HG02588 (cell line): Measurements from ENCODE around the gene RSPO4.
"Not testable (repeated sequence)": the region's sequence is repeated elsewhere in the genome, so short reads cannot be mapped to it uniquely, and the experiment has no call there.

Experiments
- ATAC-seq: cut with Tn5 transposase; IDR thresholded peaks from one replicate; pipeline ENCODE4 v1.9.1; 2021; ENCODE audit warnings: mild to moderate bottlenecking, moderate library complexity; ENCODE audit not compliant: unreplicated experiment

The RSPO4 gene

DNA sequence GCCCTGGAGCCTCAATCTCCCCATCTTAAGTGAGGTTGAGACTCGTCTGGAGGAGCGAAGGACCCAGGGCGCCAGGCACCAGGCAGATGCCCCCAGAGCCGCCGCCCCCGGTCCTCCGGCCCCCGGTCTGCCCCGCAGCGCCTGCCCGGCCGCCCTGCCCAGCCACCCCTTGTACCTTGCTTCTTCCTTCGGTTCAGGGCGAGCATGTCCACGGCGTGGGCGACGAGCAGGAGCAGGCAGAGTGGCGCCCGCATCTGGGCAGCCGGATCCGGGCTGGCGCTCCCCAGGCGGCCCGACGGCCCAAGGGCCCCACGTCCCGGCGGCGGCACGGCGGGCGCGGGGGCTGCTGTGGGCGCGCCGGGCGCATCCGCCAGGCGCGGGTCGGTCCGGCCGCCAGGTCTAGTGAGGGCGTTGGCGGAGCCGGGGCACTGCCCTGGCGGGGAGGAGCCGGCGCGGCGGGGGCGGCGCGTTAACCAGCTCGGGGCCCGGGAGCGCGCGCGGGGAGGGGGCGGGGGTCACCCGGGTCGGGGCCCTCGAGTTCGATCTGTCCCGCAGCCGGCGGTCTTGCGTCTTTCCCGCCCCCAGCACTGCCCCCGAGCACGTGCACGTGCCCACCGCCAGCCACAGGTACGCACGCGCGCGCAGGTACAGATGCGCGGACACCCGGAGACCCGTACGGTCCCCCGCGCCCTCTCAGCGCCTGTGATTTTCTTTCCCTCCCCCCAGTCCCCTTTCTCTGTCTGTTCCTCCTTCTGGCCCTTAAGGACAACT, at the start of gene RSPO4:
TSS of gene RSPO4 (minus strand) at position 401 of the 771 bp plus-strand sequence. CDS start at position 254, 147 bp downstream.
- no peak for ATAC-seq

DNA sequence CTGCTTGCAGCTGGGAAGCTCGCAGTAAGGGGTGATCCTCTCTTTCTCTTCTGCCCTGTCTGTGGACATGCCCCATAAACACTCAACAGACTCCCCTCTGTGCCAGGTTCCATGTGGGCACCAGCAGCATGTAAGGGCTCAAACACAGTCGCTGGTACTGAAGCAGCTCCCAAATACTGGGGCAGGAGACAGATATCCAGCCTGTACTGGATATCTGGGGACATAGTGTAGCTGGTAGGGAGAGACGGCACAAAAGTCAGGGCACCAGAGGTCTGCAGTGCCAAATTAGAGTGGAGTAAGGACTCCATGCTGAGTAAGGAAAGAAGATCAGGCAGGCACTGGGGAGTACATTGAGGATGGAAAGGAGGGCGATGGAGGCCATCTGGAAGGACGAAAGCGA, 48.3 kb upstream of the RSPO4 start:
- ATAC-seq: no peak

DNA sequence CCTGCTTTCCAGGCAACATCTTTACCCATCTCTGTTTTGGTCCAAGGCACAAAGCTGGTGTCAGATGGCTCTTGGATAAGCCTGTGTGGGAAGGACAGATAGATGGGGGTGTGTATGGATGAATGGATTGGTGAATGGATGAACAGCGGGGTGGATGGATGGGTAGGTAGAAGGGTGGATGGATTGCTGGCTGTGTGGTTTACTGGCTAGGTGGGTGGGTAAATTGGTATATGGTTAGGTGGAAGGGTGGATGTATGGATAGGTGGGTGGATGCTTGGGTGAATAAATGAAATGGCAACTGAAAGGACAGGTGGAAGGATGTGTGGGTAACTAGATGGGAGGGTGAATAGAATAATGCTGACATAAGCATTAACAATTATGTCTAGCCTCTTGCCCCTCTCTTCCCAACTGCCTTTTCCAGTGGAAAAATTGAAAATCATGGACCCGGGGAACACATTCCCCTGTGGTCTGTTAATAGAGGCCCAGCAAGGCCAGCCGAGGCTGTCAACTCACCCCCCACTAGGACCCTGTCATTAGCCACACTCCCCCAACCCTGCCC, 43.8 kb upstream of the RSPO4 start:
- ATAC-seq: no peak

DNA sequence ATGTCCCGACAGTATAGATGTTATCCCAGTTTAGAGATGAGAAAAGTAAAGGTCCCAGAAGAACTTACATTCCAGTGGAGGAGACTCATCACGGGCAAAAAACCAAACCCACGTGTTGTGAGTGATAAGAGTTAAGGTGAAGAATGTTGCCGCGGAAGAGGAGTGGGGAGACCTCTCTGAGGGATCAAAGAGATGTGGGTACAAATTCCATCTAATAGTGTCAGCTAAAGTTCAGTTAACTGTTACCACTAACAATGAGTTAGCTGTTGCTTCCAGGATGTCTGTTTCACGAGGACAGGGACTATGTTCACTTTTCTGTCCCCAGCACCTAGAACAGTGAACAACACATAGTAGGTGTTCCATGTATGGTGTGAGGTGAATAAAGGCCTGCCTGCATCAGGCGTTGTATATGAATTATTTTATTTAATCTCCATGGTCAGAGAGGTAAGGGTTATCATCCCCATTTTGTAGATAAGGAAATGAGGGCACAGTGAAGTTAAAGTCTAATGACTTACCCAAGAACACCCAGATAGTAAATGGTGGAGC, 39.8 kb upstream of the RSPO4 start:
- no peak for ATAC-seq

DNA sequence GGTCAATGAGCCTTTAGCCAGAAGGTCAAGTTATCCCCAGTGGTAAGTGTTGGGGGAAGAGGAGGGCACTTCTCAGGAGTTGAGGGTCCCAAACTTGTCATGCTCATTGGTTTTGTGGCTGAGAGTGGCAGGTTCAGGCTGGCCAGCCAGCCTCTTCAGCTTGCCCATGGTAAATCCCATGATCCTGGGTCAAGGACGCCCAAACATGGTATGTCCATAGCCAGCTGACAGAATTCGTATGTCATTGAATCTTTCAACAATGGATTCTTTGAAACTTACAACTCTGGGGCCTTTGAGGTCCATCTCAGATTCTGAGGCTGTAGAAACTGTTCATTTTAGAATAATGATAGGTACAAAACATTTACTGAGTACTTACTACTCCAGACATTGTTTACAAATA, 36.1 kb upstream of the RSPO4 start:
- ATAC-seq: no peak

DNA sequence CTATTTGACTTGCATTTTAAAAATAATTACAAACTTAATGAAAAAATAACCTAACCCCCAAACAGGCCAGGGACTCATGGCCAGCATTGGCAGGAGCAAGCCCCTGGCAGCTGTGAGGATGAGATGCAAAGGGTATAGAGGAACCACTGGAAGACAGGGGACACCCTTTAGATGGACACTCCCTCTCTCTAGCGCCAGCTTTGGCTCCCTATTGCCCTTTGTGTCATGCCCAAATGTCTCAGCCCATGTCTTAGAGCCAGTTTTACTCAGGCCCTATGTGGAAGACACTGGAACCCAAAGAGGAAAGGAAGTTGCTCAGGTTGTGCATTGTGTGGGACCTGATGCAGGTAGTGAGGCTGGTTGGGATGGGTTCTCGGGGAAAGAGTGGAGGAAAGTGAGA, 34.9 kb upstream of the RSPO4 start:
- ATAC-seq: no peak

DNA sequence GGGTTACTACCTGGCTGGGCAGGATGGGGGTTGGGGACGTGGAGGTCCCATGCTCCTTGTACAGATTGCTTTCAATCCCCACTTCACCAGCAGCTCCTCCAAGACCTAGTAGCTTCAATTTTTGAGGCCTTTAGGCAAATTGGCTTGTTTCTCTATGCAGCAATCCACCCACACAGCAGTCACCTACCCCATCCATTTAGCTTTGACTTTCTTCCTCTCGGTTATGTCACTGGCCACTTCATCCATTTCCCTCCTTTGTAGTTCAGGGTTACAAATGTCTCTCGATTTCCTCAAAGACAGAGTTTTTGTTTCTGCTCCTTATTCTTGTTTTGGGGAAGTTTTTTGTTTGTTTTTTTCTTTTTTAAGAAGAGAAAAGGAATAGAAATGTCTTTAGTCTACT, 33.4 kb upstream of the RSPO4 start:
- ATAC-seq: no peak

DNA sequence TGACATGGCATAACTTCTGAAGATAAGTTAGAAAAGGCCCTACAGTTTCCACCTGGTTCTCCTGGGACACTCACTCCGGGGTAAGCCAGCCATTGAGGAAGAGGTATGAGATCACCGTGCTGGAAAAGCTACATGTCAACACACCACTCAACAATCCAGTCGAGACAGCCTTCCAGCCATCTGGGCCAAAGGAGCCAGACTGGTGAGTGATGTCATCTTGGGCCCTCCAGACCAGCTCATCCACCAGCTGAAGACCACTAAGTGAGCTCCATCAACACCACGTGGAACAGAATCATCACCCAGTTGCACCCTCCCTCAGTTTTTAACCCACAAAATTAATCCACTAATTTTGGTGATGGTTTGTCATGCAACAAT, 32.3 kb upstream of the RSPO4 start:
- ATAC-seq: no peak

DNA sequence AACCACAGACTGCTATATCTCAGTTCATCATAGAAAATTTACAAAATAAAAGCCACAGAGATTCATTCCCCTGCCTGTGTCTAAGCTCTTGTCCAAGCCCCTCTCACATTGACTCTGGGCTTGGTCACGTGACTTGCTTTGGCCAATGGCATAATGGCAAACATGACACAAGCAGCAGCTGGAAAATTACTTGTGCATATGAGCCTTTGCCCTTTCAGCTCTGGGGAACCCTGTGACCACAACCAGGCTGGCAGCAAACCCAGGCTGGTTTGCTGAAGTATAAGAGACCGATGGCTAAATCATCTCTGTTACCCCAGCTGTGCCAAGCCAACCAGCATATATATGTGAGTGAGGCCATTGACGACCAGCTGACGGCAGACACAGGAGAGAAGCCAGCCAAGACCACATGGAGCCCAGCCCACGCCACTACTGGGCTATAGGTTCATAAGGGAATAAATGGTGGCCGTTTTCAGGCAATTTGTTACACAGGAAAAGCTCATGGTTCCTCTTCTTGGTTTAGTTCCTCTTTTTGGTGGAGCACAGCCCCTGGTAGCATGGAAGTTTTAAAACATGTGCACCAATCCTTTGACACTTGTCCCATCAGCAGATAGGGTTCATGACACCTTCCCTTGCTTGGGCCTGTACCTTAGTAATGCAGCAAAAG, 31.8 kb upstream of the RSPO4 start:
- no peak for ATAC-seq

DNA sequence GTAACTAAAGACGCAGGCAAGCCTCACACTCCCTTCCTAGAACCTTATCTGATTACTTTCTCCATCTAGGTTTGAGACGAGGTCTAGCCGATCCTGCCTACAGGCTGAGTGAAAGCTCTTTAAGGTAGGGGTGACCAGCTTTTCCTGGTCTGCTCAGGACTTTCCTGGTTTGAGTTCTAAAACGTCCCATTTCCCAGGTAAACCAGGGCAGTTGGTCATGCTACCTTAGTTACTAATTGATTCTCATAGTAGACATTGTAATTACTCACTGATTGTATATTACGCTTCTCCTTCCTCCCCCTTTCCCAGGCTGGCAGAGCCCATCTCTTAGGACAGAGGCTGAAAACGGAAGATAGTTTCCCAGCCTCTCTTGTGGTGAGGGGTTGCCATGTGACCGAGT, 27.9 kb upstream of the RSPO4 start:
- ATAC-seq: no peak

DNA sequence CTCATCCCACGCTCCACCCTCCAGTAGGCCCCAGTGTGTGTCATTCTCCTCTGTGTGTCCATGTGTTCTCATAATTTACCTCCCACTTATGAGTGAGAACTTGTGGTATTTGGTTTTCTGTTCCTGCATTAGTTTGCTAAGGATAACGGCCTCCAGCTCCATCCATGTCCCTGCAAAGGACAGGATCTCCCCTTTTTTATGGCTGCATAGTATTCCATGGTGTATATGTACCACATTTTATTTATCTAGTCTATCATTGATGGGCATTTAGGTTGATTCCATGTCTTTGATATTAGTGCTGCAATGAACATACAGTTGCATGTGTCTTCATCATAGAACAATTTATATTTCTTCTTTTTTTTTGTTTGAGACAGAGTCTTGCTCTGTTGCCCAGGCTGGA, 24.1 kb upstream of the RSPO4 start:
- ATAC-seq: not testable (repeated sequence)

DNA sequence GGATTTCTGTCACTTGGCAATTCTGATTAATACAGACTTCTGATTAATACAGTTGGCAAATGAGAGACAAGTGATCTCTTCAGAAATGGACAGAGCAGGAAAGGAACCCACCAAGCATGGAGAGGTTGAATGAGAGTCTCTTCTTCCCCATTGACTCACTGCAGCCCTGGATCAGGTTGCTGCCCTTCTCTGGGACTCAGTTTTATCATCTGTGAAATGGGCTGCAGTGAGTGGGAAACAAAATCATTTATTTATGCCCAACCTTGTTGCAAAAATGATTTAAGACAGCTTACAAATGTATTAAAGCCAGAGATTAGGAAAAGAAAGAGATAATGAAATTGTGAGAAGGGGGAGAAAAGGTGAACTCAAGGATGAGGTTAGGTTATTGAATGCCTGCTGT, 20.8 kb upstream of the RSPO4 start:
- no peak for ATAC-seq

DNA sequence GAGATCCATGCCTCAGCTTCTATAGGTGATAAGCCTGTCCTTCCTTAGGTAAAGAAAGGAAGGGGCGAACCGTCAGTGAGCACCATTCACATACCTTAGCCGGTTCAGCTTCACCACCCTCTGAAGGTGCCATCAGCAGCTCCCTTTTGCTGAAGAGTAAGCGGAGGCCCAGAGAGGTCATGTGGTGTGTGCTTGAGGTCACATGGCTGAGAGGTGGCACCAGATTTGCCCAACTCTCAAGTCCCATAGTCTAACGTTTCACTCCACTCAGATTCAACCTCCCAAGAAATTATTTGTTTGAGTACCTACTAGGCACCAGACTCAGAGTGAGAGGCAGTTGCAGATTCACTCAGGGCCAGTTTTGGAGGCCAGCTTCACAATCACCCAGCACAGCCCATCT, 18.5 kb upstream of the RSPO4 start:
- ATAC-seq: no peak

DNA sequence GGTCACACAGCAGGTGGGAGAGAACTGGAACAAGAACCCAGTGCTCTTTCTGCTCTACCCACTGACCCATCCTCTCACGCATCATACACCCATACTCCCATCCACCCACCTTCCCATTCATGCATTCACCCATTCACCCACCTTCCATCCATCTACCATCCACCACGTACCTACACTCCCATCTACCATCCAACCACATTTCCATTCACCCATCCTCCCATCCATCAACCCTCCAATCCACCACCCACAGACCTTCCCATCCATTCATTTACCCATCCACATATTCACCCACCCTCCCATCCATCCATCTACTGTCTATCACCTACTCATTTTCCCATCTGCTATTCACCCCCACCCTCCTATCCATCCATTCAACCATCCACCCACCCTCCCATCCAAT, 17.2 kb upstream of the RSPO4 start:
- ATAC-seq: no peak

DNA sequence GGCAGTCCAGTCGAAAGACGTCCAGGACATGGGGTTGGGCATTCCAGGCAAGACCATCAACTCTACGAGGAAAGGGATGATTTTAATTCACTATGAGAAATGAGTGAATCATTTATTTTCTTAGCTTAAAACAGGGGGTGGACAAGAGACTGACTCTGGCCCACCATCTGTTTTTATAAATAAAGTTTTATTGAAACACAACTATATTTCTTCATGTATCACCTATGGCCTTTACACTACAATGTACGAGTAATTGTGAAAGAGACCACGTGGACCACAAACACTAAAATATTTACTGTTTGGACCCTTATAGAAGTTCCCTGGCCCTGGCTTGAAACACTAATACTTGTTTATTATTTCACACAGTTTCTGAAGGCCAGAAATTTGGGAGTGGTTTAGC, 15.6 kb upstream of the RSPO4 start:
- no peak for ATAC-seq

DNA sequence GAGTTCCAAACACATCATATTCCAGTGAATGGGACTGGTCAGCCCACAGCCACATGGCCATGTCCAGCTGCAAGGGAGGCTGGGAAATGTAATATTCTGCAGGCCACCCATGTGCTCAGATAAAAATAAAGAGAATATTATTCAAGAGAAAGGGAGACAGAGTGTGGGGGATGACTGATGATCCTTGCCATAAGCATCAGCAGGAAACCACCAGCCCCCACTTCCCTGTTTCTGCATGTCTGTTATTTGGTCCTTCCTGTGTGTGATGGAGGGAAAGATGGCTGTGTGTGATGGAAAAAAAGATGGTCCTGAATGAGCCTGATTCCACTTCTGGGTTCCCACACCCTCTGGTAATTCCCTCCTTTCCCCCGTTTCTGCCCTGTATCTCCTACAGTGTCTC, 13.1 kb upstream of the RSPO4 start:
- no peak for ATAC-seq

DNA sequence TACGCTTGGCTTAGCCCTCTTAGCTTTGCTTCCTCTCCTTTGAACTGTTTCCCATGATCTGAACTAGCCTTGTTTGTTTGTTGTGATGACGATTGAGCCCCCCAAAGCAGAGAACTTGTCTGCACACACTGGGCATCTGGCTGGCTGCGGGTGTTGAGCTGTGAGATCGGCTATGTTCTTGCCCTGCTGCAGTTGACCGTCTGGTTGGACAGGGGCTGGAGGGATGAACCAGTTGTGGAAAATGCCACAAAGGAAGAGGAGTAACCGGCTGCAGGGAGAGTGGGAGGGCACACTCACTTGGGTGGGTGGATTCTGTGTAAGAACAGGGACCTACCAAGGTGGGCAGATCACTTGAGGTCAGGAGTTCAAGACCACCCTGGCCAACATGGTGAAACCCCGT, 12.4 kb upstream of the RSPO4 start:
- no peak for ATAC-seq

DNA sequence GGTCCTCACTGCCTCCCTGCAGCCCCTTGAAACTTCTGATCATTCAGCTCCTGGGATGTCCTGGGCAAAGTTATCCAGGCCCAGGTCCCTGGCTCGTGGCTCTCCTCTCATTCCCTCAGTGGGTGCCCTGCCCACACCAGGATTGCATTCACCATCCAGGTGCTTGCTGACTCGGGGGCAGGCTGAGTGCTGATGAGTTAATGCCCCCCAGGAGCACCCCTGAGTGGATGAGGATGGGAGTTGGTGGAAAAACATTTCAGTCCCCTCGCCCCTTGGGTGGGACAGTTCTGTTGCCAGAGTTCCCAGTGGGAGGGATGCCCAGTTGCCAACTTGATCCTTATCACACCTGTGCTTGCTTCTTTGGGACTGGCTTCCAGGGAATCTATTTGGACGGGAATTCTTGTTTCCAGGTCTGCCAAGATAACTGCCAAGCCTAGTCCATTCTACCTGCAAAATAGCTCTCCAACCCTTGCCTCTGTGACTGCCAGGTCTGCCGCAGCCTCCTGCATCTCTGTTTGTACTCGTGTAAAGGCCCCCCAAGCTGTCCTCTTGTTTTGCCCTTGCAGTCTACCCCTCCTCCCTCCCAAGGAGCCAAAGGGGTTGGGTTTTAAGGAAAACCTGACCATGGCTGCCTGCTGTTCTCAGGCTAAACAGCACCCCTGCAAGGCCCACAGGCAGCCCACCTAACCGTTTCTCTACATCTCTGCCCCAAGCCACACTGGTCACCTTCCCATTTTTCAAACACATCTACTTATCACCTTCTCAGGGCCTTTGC, 11.6 kb upstream of the RSPO4 start:
- no peak for ATAC-seq

DNA sequence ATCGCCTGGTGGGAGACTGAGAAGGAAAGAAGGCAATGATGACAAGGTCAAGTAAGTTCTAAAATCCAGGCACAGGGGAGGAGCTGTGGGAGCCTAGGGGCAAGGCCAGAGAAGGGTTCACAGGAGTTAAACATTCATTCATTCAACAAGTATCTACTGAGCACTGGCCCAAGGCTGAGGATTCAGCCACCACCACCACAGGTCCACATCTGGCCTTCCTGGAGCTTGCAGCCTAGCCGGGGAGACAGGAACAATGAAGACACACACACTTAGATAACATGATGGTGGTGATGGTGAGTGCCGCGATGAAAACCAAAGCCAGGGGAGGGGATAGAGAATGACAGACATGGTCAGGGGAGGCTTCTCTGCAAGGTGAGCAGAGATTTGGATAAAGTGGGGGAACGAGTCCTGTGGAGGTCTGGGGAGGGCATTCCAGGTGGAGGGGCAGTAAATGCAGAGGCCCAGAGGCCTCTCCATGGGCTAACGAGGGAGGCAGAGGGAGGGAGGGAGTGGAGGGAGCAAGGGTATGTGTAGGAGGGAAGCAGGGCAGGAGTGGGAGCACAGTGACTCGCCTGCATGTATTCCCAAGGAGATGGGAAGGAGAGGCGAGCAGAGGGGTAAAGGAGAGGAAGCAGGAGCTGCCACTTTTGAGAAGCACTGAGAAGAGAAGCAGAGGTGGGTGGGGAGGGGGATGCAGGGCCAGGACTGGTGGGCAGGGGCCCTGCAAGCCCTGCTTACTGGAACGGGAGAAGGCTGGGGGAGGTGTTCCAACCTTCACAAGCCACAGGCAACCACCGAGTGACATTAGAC, 10.5 kb upstream of the RSPO4 start:
- no peak for ATAC-seq

DNA sequence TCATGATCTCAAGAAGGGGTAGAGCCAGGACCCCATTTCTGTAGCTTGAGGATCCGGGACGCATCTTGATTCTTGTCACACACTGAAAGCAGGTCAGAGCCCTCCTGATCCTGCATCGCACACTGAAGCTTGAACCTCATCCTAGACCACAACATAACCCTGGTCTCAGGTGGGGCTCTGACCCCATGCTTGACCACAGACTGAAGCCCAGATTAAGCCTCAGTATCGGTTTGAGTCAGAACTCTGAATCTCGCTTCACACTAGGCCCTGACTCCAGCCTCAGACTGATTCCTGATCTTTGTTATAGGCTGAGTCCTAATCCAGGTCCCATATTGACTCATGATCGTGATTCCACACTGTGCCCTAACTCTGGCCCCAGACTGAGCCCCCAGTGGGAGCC, 8.5 kb upstream of the RSPO4 start:
- no peak for ATAC-seq
